ENCODE results near the gene SMS. TPM values are rescaled to one million over a fixed set of nuclear protein-coding genes. Genes with fewer than 3 reads are reported as not detected.

The SMS gene
- total and polyA plus RNA-seq, 2 of the 4 experiments (the other 2 are of a cell fraction): 176 to 230 TPM

- Histone ChIP-seq H2BK120ac (ENCODE audit: low read depth, low read length) (no peak overlapping the region), H4K5ac (ENCODE audit: low read depth, low read length) (no peak overlapping the region), H3K23ac (ENCODE audit: low read depth, low read length) (peak overlapping the region; percentile 47; the same call in 1 of the 2 replicates), H3K36me3 (ENCODE audit: control insufficient read depth, insufficient read depth, low read length) (peaks cover 5% of the 10 kb centered on the region; the same call in 1 of the 2 replicates), H2BK20ac (ENCODE audit: low read depth, low read length) (no peak overlapping the region), H3K9me1 (ENCODE audit: insufficient read depth, low read length) (peaks cover 24% of the 10 kb centered on the region), H3K4me2 (ENCODE audit: low read depth, low read length) (no peak overlapping the region), H3K56ac (ENCODE audit: extremely low read depth, insufficient read depth, low read length) (no peak overlapping the region), H4K20me1 (ENCODE audit: insufficient read depth, low read length) (peaks cover 79% of the 10 kb centered on the region), H2AK9ac (replicated peaks; ENCODE audit: low read depth, low read length, poor library complexity) (no peak overlapping the region), H3K79me1 (ENCODE audit: low read depth in 1 of 2, low read length in 2 of 2) (peaks cover 0 to 8% of the 10 kb centered on the region in 2 experiments; a peak in 1 of 4 replicates), H4K91ac (ENCODE audit: insufficient read depth, low read depth, low read length) (no peak overlapping the region), H2AK5ac (ENCODE audit: low read depth, low read length) (no peak overlapping the region), H3K4ac (ENCODE audit: low read depth, low read length) (no peak overlapping the region), H4K8ac (ENCODE audit: low read depth in 2 of 2, low read length in 2 of 2) (no peak overlapping the region), H3K4me3 (ENCODE audit: insufficient read depth, low read depth, low read length) (no peak overlapping the region), H2BK5ac (ENCODE audit: low read depth, low read length, poor library complexity, severe bottlenecking) (no peak overlapping the region), H3K27me3 (ENCODE audit: control insufficient read depth, insufficient read depth, low read length) (peaks cover 4% of the 10 kb centered on the region; the same call in 1 of the 2 replicates), H3K14ac (replicated peaks; ENCODE audit: low read depth, low read length) (no peak overlapping the region), H2AFZ (replicated peaks; ENCODE audit: low read length, poor library complexity) (no peak overlapping the region), H3K27ac (ENCODE audit: insufficient read depth, low read length) (no peak overlapping the region), H3K4me1 (ENCODE audit: control insufficient read depth, insufficient read depth, low read length) (peaks cover 7% of the 10 kb centered on the region), H3K18ac (ENCODE audit: low read depth, low read length) (no peak overlapping the region), H3K9ac (ENCODE audit: low read depth, low read length) (no peak overlapping the region), H2BK15ac (ENCODE audit: low read depth, low read length) (no peak overlapping the region), H3K9me3 (ENCODE audit: control insufficient read depth, insufficient read depth, low read length) (no peaks in the 10 kb centered on the region)
- 0% methylated on average over 1 of the region's 7 CpGs; no CpG with 5 or more reads in 1 of the 2 experiments for WGBS, 2 experiments (ENCODE audit: extremely low coverage in 2 of 2, insufficient read length in 1 of 2)
- ATAC-seq (ENCODE audit: low read depth): no peak
- intact Hi-C loops (cut with micrococcal nuclease) (no loop called here), dilution Hi-C loops (cut with HindIII; ENCODE audit: low sequenced_read_pairs, unreplicated experiment) (no loop called here), in situ Hi-C loops (cut with MboI; ENCODE audit: low sequenced_read_pairs) (no loop called here)
- ChIA-PET POLR2A (ENCODE audit: unreplicated experiment) (no interaction called here), CTCF (interaction anchor here (0.6 kb wide), 1 partner anchor 10 kb away, joined by 3 read pairs; no protein-coding TSS in a partner anchor)
- TF ChIP-seq, protein P1, sequence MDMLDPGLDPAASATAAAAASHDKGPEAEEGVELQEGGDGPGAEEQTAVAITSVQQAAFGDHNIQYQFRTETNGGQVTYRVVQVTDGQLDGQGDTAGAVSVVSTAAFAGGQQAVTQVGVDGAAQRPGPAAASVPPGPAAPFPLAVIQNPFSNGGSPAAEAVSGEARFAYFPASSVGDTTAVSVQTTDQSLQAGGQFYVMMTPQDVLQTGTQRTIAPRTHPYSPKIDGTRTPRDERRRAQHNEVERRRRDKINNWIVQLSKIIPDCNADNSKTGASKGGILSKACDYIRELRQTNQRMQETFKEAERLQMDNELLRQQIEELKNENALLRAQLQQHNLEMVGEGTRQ (IDR thresholded peaks at IDR 0.05; ENCODE audit: low read depth, low read length): no peak
- TF ChIP-seq NFE2L2 (IDR thresholded peaks at IDR 0.05; ENCODE audit: low read depth, low read length) (no peak), RCOR1 (IDR thresholded peaks at IDR 0.05; ENCODE audit: insufficient replicate concordance, low read length) (no peak), SMC3 (IDR thresholded peaks at IDR 0.05; ENCODE audit: low read depth, low read length) (no peak), RAD21 (IDR thresholded peaks at IDR 0.05; ENCODE audit: low read length) (no peak), MAFK (IDR thresholded peaks at IDR 0.05; ENCODE audit: low read depth, low read length) (no peak), RFX5 (IDR thresholded peaks at IDR 0.05; ENCODE audit: low read depth, low read length) (no peak), POLR2A (IDR thresholded peaks at IDR 0.05; ENCODE audit: low read depth, low read length) (no peak), MXI1 (IDR thresholded peaks at IDR 0.05; ENCODE audit: borderline replicate concordance, low read depth, low read length) (no peak), MAZ (IDR thresholded peaks at IDR 0.05; ENCODE audit: borderline replicate concordance, low read depth, low read length) (no peak)
- TF ChIP-seq, protein P2, sequence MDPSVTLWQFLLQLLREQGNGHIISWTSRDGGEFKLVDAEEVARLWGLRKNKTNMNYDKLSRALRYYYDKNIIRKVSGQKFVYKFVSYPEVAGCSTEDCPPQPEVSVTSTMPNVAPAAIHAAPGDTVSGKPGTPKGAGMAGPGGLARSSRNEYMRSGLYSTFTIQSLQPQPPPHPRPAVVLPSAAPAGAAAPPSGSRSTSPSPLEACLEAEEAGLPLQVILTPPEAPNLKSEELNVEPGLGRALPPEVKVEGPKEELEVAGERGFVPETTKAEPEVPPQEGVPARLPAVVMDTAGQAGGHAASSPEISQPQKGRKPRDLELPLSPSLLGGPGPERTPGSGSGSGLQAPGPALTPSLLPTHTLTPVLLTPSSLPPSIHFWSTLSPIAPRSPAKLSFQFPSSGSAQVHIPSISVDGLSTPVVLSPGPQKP (IDR thresholded peaks at IDR 0.05; ENCODE audit: borderline replicate concordance, low read depth, low read length): no peak
- no TSS peak for BruUV-seq (replicated peaks)
- DNase-seq: no peak
Measured at GRCh38 chrX:21955403-21956189, 15.1 kb downstream of the SMS start.
